ENCODE results near the gene XRCC1. TPM values are rescaled to one million over a fixed set of nuclear protein-coding genes. Genes with fewer than 3 reads are reported as not detected.

Gene XRCC1
- total RNA-seq, 1 experiment from 2014 or later, result 38.0 TPM

DNA sequence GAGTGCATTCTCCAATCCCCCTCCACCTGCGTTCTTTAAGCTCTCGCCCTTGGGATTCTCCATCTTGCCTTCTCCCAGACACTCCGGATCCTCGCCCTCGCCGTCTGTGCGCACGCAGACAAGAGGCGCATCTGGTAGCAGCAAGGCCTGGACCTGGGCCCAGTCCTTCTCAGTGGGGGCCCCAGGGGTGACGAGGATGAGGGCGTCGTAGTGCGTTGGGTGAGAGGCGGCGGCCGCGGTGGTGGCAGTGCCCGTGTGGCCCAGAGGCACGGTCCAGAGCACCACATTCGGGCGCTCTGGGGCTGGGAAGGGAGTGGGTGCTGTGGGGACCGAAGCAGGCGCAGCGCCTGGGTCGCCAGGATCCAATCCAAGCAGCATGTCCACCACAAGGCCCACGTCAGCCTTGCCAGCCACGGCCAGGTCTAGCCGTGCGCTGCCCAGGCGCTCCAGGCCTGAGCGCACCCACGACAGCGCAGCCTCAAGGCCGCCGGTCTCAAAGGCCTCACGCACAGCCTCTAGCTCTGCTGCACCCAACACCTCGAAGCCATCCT, 17.5 kb upstream of the XRCC1 start:
- Histone ChIP-seq H3K79me2 (ENCODE audit: insufficient read depth, low read length) (peaks cover 2% of the 10 kb centered on the region; the same call in 1 of the 2 replicates), H3K23ac (ENCODE audit: insufficient read length, low read depth, low read length) (no peak overlapping the region), H4K20me1 (ENCODE audit: control insufficient read depth, insufficient read depth, insufficient read length) (no peaks in the 10 kb centered on the region), H3K9me3 (ENCODE audit: control insufficient read depth, low read depth, low read length) (no peaks in the 10 kb centered on the region), H3K56ac (ENCODE audit: insufficient read length, low read depth, low read length) (no peak overlapping the region), H4K91ac (ENCODE audit: insufficient read length, low read depth, low read length) (no peak overlapping the region), H2BK120ac (ENCODE audit: low read depth, low read length, poor library complexity, severe bottlenecking) (no peak overlapping the region), H2AFZ (ENCODE audit: low read length) (no peak overlapping the region), H4K5ac (ENCODE audit: insufficient read length, low read depth, low read length) (no peak overlapping the region), H3K23me2 (ENCODE audit: insufficient read length, low read depth, low read length, poor library complexity, severe bottlenecking) (peaks cover 20% of the 10 kb centered on the region), H3K18ac (ENCODE audit: insufficient read length, low read depth, low read length) (no peak overlapping the region), H2BK5ac (ENCODE audit: insufficient read length, low read length) (no peak overlapping the region), H3K14ac (ENCODE audit: insufficient read depth, low read length) (no peak overlapping the region), H2BK12ac (ENCODE audit: insufficient read length, low read depth, low read length) (no peak overlapping the region), H3K4me1 (ENCODE audit: insufficient read depth, low read length) (0 out of 2 replicates have a peak, but pooled peaks cover 3% of the 10 kb centered on the region), H3K27ac (ENCODE audit: insufficient read length, low read depth, low read length) (no peak overlapping the region), H3K4me2 (ENCODE audit: insufficient read depth, insufficient read length, low read length) (no peak overlapping the region), H3K4ac (ENCODE audit: low read depth, low read length) (no peak overlapping the region), H2AK5ac (ENCODE audit: insufficient read length, low read length) (no peak overlapping the region), H3K27me3 (ENCODE audit: insufficient read depth, low read length) (no peaks in the 10 kb centered on the region), H2BK20ac (ENCODE audit: low read depth, low read length, poor library complexity, severe bottlenecking) (no peak overlapping the region), H4K8ac (replicated peaks; ENCODE audit: insufficient read length, low read depth, low read length) (no peak overlapping the region), H3T11ph (ENCODE audit: low read length) (no peak overlapping the region), H3K79me1 (ENCODE audit: insufficient read depth, low read depth, low read length, poor library complexity, severe bottlenecking) (no peaks in the 10 kb centered on the region), H2BK15ac (ENCODE audit: low read depth, low read length) (no peak overlapping the region), H3K9ac (ENCODE audit: extremely low read depth, insufficient read length, low read length) (no peak overlapping the region)
- TF ChIP-seq, protein P1, sequence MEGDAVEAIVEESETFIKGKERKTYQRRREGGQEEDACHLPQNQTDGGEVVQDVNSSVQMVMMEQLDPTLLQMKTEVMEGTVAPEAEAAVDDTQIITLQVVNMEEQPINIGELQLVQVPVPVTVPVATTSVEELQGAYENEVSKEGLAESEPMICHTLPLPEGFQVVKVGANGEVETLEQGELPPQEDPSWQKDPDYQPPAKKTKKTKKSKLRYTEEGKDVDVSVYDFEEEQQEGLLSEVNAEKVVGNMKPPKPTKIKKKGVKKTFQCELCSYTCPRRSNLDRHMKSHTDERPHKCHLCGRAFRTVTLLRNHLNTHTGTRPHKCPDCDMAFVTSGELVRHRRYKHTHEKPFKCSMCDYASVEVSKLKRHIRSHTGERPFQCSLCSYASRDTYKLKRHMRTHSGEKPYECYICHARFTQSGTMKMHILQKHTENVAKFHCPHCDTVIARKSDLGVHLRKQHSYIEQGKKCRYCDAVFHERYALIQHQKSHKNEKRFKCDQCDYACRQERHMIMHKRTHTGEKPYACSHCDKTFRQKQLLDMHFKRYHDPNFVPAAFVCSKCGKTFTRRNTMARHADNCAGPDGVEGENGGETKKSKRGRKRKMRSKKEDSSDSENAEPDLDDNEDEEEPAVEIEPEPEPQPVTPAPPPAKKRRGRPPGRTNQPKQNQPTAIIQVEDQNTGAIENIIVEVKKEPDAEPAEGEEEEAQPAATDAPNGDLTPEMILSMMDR (conservative IDR thresholded peaks at IDR 0.05), result no peak
- H3K27ac Mint-ChIP-seq, result peak overlapping the region in 2 of 3 experiments; percentile 33 to 88; a peak in 2 of 7 replicates
- H3K36me3 Mint-ChIP-seq (ENCODE audit: insufficient read depth in 1 of 3, low read depth in 3 of 3), result peaks cover 16 to 38% (median 29%) of the 10 kb centered on the region in 3 experiments
- no peaks in the 10 kb centered on the region for H3K27me3 Mint-ChIP-seq (ENCODE audit: low read depth)
- peaks cover 16 to 24% of the 10 kb centered on the region in 2 experiments for H3K4me1 Mint-ChIP-seq
- no peak overlapping the region for H3K4me3 Mint-ChIP-seq
- no CpG with 5 or more reads among the region's 37 CpGs for WGBS (ENCODE audit: extremely low coverage, insufficient read length, low lambda C conversion rate)
- DNase-seq, result no peak
- H3K9me3 Mint-ChIP-seq, result no peaks in the 10 kb centered on the region; a peak in 1 of 5 replicates

All from H9 (cell line).